HepG2 (cell line): ENCODE measurements around the gene YWHAQ. TPM values are rescaled to one million over a fixed set of nuclear protein-coding genes. Genes with fewer than 3 reads are reported as not detected.

Experiments used
- ELF4 ChIP-seq: sonication (generic); formaldehyde crosslinking; IDR thresholded peaks from 2 replicates; pipeline ENCODE4 v1.5.0; 2020; ENCODE audit warnings: missing genetic modification reagents, mild to moderate bottlenecking, moderate library complexity, borderline replicate concordance
- HMG20A ChIP-seq: IDR thresholded peaks from 2 replicates; pipeline ENCODE4 v1.6.1; 2016; ENCODE audit warnings: borderline replicate concordance
- LCORL ChIP-seq, 2 experiments: fragments of 450-650 bp in 1 of 2; sonication (generic) in 1 of 2; formaldehyde crosslinking in 1 of 2; IDR thresholded peaks; 2 replicates each; pipeline versions ENCODE4 v1.5.0 to v1.6.1; 2017 to 2020; ENCODE audit warnings: antibody characterized with exemption in 1 of 2, missing genetic modification reagents in 1 of 2
- PAX8 ChIP-seq: sonication (generic); formaldehyde crosslinking; IDR thresholded peaks from 2 replicates; pipeline ENCODE4 v1.8.0; 2022; ENCODE audit warnings: mild to moderate bottlenecking, missing genetic modification reagents, borderline replicate concordance
- RBFOX2 ChIP-seq: fragments of 200-400 bp; formaldehyde crosslinking; IDR thresholded peaks from 2 replicates; pipeline ENCODE4 v1.6.1; 2017; ENCODE audit warnings: low read depth, mild to moderate bottlenecking, low read length
- SAFB2 ChIP-seq: sonication (generic); formaldehyde crosslinking; IDR thresholded peaks from 2 replicates; pipeline ENCODE4 v1.5.1; 2020; ENCODE audit warnings: missing genetic modification reagents, low read depth, mild to moderate bottlenecking, borderline replicate concordance
- TOPORS ChIP-seq: sonication (generic); formaldehyde crosslinking; IDR thresholded peaks from 2 replicates; pipeline ENCODE4 v1.8.0; 2023; ENCODE audit warnings: mild to moderate bottlenecking, missing genetic modification reagents
- ZNF430 ChIP-seq: sonication (generic); formaldehyde crosslinking; IDR thresholded peaks from 2 replicates; pipeline ENCODE4 v1.9.0; 2021; ENCODE audit warnings: mild to moderate bottlenecking, missing genetic modification reagents
- ZNF549 ChIP-seq: sonication (generic); formaldehyde crosslinking; IDR thresholded peaks from 2 replicates; pipeline ENCODE4 v1.5.0; 2020; ENCODE audit warnings: missing genetic modification reagents
- ZNF713 ChIP-seq: sonication (generic); formaldehyde crosslinking; IDR thresholded peaks from 2 replicates; pipeline ENCODE4 v1.4.0; 2020; ENCODE audit warnings: mild to moderate bottlenecking, missing genetic modification reagents
- polyA plus RNA-seq, 8 experiments: library from polyadenylated mRNA; depleted of rRNA in 3 of 8; stranded (reverse) in 7 of 8; unstranded in 1 of 8; fragments of >200 nt; fragmentation: Illumina TruSeq in 4 of 8; extraction: Trizol in 4 of 8; gene quantifications; 2 replicates each; pipeline versions ENCODE4 v1.2.1 to v1.2.3, GENCODE V29; 2011 to 2016; ENCODE audit warnings: low read depth in 4 of 8, missing spikeins in 1 of 8, mixed read lengths in 1 of 8; ENCODE audit not compliant: insufficient read depth in 1 of 8
- total RNA-seq, 5 experiments: library from RNA; depleted of rRNA; stranded (reverse); fragments of >200 nt; fragmentation: Illumina TruSeq; extraction: Trizol; gene quantifications; 2 replicates each; pipeline ENCODE4 v1.2.3, GENCODE V29; 2016; ENCODE audit warnings: low read depth in 1 of 5
- TF ChIP-seq, protein P1 (sequence below): sonication (generic); formaldehyde crosslinking; IDR thresholded peaks from 2 replicates; pipeline ENCODE4 v1.5.1; 2020; ENCODE audit warnings: mild to moderate bottlenecking, missing genetic modification reagents, moderate library complexity
- TF ChIP-seq, protein P2 (sequence below): sonication (generic); formaldehyde crosslinking; IDR thresholded peaks from 2 replicates; pipeline ENCODE4 v1.4.0; 2020; ENCODE audit warnings: missing genetic modification reagents, mild to moderate bottlenecking, borderline replicate concordance
- TF ChIP-seq, protein P3 (sequence below): IDR thresholded peaks from 2 replicates; pipeline ENCODE4 v1.6.1; 2016; ENCODE audit warnings: low read depth, missing genetic modification reagents, missing compliant biosample characterization
- TF ChIP-seq, protein P4 (sequence below): sonication (generic); formaldehyde crosslinking; IDR thresholded peaks from 2 replicates; pipeline ENCODE4 v1.4.0; 2020; ENCODE audit warnings: missing genetic modification reagents
- TF ChIP-seq, protein P5 (sequence below): sonication (generic); formaldehyde crosslinking; IDR thresholded peaks from 2 replicates; pipeline ENCODE4 v1.8.0; 2022; ENCODE audit warnings: missing genetic modification reagents, low read depth, mild to moderate bottlenecking, borderline replicate concordance

Gene YWHAQ
- total and polyA plus RNA-seq, 2 of the 13 experiments (the other 11 are each of a cell fraction or from before 2014, with no cell fraction given), result 160 to 304 TPM

DNA sequence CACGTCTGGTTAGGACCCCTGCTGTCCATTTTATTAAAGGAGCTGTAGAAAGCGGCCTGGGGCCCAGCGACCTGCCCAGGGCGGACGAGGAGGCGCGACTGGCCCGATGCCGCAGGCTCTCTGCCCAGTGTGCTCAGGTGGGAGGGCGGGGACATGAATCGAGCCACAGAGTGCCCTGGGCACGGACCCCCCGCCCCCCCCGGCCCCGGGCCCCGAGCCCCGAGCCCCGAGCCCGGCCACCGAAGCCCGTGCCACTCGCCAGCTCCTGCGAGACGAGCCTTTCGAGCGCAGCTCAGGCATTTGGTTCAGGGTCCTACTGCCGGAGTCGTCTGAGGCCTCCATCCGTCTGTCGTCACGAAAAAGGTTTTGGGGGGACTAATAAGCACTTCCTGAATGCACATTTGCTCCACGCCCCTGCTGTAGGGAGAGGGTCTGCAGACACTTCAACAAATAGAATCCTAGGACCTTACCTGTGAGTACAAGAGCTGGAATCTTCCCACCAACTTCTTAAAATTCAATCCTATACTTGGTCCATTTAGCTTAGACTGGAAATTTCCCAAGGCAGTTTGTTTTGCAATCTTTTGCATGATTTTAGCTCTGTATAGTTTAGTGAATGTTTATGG, 74.6 kb downstream of the YWHAQ start (continued):
- TF ChIP-seq, protein P1, sequence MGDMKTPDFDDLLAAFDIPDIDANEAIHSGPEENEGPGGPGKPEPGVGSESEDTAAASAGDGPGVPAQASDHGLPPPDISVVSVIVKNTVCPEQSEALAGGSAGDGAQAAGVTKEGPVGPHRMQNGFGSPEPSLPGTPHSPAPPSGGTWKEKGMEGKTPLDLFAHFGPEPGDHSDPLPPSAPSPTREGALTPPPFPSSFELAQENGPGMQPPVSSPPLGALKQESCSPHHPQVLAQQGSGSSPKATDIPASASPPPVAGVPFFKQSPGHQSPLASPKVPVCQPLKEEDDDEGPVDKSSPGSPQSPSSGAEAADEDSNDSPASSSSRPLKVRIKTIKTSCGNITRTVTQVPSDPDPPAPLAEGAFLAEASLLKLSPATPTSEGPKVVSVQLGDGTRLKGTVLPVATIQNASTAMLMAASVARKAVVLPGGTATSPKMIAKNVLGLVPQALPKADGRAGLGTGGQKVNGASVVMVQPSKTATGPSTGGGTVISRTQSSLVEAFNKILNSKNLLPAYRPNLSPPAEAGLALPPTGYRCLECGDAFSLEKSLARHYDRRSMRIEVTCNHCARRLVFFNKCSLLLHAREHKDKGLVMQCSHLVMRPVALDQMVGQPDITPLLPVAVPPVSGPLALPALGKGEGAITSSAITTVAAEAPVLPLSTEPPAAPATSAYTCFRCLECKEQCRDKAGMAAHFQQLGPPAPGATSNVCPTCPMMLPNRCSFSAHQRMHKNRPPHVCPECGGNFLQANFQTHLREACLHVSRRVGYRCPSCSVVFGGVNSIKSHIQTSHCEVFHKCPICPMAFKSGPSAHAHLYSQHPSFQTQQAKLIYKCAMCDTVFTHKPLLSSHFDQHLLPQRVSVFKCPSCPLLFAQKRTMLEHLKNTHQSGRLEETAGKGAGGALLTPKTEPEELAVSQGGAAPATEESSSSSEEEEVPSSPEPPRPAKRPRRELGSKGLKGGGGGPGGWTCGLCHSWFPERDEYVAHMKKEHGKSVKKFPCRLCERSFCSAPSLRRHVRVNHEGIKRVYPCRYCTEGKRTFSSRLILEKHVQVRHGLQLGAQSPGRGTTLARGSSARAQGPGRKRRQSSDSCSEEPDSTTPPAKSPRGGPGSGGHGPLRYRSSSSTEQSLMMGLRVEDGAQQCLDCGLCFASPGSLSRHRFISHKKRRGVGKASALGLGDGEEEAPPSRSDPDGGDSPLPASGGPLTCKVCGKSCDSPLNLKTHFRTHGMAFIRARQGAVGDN, result no peak; the same call in 1 of the 2 replicates
- TF ChIP-seq, protein P2, sequence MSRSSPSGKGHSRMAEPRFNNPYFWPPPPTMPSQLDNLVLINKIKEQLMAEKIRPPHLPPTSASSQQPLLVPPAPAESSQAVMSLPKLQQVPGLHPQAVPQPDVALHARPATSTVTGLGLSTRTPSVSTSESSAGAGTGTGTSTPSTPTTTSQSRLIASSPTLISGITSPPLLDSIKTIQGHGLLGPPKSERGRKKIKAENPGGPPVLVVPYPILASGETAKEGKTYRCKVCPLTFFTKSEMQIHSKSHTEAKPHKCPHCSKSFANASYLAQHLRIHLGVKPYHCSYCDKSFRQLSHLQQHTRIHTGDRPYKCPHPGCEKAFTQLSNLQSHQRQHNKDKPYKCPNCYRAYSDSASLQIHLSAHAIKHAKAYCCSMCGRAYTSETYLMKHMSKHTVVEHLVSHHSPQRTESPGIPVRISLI (CRISPR knock-in tag), result 0 out of 2 replicates have a peak, but pooled peaks have one; percentile 2
- TF ChIP-seq ELF4 (CRISPR knock-in tag) (peak; percentile 54; the same call in 1 of the 2 replicates), LCORL (IDR thresholded peaks at IDR 0.05) (no peak), LCORL (CRISPR knock-in tag; IDR thresholded peaks at IDR 0.05) (peak; percentile 9), PAX8 (CRISPR knock-in tag) (peak; percentile 34; the same call in 1 of the 2 replicates), RBFOX2 (peak; percentile 11), ZNF430 (CRISPR knock-in tag) (0 out of 2 replicates have a peak, but pooled peaks have one; percentile 7), HMG20A (CRISPR knock-in tag) (no peak), TOPORS (CRISPR knock-in tag) (no peak), ZNF549 (CRISPR knock-in tag) (no peak), SAFB2 (CRISPR knock-in tag) (no peak), ZNF713 (CRISPR knock-in tag) (no peak)
- TF ChIP-seq, protein P3, sequence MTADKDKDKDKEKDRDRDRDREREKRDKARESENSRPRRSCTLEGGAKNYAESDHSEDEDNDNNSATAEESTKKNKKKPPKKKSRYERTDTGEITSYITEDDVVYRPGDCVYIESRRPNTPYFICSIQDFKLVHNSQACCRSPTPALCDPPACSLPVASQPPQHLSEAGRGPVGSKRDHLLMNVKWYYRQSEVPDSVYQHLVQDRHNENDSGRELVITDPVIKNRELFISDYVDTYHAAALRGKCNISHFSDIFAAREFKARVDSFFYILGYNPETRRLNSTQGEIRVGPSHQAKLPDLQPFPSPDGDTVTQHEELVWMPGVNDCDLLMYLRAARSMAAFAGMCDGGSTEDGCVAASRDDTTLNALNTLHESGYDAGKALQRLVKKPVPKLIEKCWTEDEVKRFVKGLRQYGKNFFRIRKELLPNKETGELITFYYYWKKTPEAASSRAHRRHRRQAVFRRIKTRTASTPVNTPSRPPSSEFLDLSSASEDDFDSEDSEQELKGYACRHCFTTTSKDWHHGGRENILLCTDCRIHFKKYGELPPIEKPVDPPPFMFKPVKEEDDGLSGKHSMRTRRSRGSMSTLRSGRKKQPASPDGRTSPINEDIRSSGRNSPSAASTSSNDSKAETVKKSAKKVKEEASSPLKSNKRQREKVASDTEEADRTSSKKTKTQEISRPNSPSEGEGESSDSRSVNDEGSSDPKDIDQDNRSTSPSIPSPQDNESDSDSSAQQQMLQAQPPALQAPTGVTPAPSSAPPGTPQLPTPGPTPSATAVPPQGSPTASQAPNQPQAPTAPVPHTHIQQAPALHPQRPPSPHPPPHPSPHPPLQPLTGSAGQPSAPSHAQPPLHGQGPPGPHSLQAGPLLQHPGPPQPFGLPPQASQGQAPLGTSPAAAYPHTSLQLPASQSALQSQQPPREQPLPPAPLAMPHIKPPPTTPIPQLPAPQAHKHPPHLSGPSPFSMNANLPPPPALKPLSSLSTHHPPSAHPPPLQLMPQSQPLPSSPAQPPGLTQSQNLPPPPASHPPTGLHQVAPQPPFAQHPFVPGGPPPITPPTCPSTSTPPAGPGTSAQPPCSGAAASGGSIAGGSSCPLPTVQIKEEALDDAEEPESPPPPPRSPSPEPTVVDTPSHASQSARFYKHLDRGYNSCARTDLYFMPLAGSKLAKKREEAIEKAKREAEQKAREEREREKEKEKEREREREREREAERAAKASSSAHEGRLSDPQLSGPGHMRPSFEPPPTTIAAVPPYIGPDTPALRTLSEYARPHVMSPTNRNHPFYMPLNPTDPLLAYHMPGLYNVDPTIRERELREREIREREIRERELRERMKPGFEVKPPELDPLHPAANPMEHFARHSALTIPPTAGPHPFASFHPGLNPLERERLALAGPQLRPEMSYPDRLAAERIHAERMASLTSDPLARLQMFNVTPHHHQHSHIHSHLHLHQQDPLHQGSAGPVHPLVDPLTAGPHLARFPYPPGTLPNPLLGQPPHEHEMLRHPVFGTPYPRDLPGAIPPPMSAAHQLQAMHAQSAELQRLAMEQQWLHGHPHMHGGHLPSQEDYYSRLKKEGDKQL (CRISPR knock-in tag), result no peak
- TF ChIP-seq, protein P4, sequence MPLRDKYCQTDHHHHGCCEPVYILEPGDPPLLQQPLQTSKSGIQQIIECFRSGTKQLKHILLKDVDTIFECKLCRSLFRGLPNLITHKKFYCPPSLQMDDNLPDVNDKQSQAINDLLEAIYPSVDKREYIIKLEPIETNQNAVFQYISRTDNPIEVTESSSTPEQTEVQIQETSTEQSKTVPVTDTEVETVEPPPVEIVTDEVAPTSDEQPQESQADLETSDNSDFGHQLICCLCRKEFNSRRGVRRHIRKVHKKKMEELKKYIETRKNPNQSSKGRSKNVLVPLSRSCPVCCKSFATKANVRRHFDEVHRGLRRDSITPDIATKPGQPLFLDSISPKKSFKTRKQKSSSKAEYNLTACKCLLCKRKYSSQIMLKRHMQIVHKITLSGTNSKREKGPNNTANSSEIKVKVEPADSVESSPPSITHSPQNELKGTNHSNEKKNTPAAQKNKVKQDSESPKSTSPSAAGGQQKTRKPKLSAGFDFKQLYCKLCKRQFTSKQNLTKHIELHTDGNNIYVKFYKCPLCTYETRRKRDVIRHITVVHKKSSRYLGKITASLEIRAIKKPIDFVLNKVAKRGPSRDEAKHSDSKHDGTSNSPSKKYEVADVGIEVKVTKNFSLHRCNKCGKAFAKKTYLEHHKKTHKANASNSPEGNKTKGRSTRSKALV (CRISPR knock-in tag), result 0 out of 2 replicates have a peak, but pooled peaks have one; percentile 4
- TF ChIP-seq, protein P5, sequence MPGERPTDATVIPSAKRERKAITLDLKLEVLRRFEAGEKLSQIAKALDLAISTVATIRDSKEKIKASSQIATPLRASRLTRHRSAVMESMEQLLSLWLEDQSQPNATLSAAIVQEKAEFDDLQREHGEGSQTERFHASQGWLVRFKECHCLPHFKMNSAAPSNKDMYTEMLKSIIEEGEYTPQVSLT, result 0 out of 2 replicates have a peak, but pooled peaks have one; percentile 53
